SK-N-SH (cell line): ENCODE measurements around the gene GNB1L.

Experiments
- CTCF ChIP-seq: fragments of 200-600 bp; sonication (generic); IDR thresholded peaks from 2 replicates; pipeline ENCODE4 v1.6.1; 2017; ENCODE audit warnings: antibody characterized with exemption, mild to moderate bottlenecking, moderate library complexity
- TAF1 ChIP-seq: IDR thresholded peaks from 2 replicates; pipeline ENCODE4 v1.6.1; 2012; ENCODE audit warnings: low read depth, mild to moderate bottlenecking, low read length, moderate library complexity, borderline replicate concordance

- no peak for TF ChIP-seq CTCF
- TF ChIP-seq TAF1, result no peak
These were observed 23.1 kb upstream of the GNB1L start for GRCh38 chr22:19877626-19878339.
